Parathyroid adenoma (tissue), 2 donors: ENCODE measurements around the gene CSRP1.
A peak's percentile ranks its signal among the peaks of the same experiment; 100 is the strongest.

Source experiments
- H2AFZ ChIP-seq: fragments of 300-600 bp; sonication (generic); one replicate; pipeline ENCODE4 v1.7.0; 2017; ENCODE audit warnings: antibody characterized with exemption, mild to moderate bottlenecking
- H3K27ac ChIP-seq: fragments of 300-600 bp; sonication (generic); one replicate; pipeline ENCODE4 v1.7.0; 2017
- H3K27me3 ChIP-seq: fragments of 300-600 bp; sonication (generic); one replicate; pipeline ENCODE4 v1.7.0; 2017; ENCODE audit warnings: low read length; ENCODE audit not compliant: control insufficient read depth, insufficient read depth
- H3K36me3 ChIP-seq: fragments of 300-600 bp; sonication (generic); one replicate; pipeline ENCODE4 v1.7.0; 2017; ENCODE audit warnings: low read length; ENCODE audit not compliant: control insufficient read depth, insufficient read depth
- H3K4me1 ChIP-seq: fragments of 300-600 bp; sonication (generic); one replicate; pipeline ENCODE4 v1.7.0; 2017; ENCODE audit warnings: control low read depth
- H3K4me2 ChIP-seq: fragments of 300-600 bp; sonication (generic); one replicate; pipeline ENCODE4 v1.7.0; 2017; ENCODE audit warnings: low read length
- H3K4me3 ChIP-seq: fragments of 300-600 bp; sonication (generic); one replicate; pipeline ENCODE4 v1.7.0; 2017; ENCODE audit warnings: low read depth, low read length
- H3K79me2 ChIP-seq: fragments of 300-600 bp; sonication (generic); one replicate; pipeline ENCODE4 v1.7.0; 2017; ENCODE audit warnings: control low read depth
- H3K9ac ChIP-seq: fragments of 300-600 bp; sonication (generic); one replicate; pipeline ENCODE4 v1.7.0; 2017; ENCODE audit warnings: mild to moderate bottlenecking
- H3K9me3 ChIP-seq: fragments of 300-600 bp; sonication (generic); one replicate; pipeline ENCODE4 v1.7.0; 2017; ENCODE audit warnings: low read length; ENCODE audit not compliant: control insufficient read depth
- CTCF ChIP-seq: fragments of 300-600 bp; sonication (generic); IDR thresholded peaks from one replicate; pipeline ENCODE4 v1.7.0; 2017; ENCODE audit warnings: antibody characterized with exemption, mild to moderate bottlenecking
- donor health status: primary hyperparathyroidism.

CSRP1 gene

DNA sequence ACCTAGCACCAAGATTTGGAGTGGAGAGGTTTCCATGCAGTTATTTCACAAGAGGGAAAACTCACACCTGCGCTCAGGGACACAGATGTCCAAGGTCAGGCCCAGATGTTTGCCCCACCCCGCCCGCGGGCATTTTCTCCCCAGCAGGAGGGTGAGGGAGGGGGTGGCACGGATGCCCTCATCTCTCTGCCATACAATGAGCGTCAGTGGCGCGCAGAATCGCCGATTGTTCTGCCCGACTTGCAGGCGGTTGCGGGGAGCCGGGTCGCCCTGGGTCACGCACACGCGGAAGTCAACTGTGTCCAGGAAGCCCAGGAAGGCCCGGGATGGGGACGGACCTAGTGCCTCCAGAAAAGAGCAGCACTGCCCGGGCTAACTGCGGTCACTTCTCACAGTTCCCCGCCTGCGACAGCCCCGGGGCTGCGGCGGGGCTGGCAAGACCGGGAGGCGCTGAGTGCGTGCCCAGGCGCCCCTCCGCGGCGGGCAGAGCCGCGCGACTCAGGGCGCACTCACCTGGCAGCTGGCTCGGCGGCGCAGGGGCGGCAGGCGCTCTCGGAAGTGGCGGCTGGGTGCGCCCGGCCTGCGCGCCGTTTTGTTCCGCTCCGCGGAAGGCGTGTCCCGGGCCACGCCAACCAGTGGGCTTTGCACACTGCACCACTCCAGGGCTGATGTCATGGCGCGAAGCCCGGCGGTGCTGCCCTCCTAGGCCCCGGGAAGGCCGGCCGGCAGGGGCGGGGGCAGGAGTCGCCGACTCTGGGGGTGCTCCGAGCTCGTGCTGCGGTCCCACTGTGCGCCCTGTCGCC lies at the start of gene CSRP1:
Gene CSRP1 (minus strand): TSS at position 567 of the 803 bp plus-strand sequence. CDS start 10,820 bp downstream, outside the sequence.
- Histone ChIP-seq H3K9me3 (no peaks in the 10 kb centered on the region), H3K79me2 (peaks cover 13% of the 10 kb centered on the region), H3K4me2 (peak within 1 kb of the TSS; percentile 93), H3K4me1 (peaks cover 50% of the 10 kb centered on the region), H3K27ac (peak within 1 kb of the TSS; percentile 99), H3K27me3 (no peaks in the 10 kb centered on the region), H3K36me3 (no peaks in the 10 kb centered on the region), H2AFZ (peak within 1 kb of the TSS; percentile 69), H3K4me3 (peak within 1 kb of the TSS; percentile 81), H3K9ac (peak within 1 kb of the TSS; percentile 76)
- no peak for TF ChIP-seq CTCF

DNA sequence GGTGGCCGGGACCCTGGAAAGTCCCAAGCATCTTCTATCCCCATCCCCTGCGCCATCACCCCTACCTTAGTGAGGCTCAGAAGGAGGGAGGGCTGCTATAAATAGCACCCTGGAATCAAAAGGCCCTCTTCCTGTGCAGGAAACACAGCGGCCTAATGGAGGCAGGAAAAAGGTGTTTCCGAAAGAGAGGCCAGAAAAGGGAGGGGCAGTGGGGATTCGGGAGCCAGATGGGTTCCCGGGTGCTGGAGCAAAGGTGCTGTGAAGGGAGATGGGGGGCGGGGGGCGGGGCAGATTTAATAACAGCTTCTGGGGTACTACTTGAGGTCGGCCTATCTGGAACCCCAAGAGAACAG lies 48.6 kb upstream of the CSRP1 start:
- H3K9ac ChIP-seq = no peak overlapping the region
- H3K9me3 ChIP-seq = no peaks in the 10 kb centered on the region
- peaks cover 12% of the 10 kb centered on the region for H3K79me2 ChIP-seq
- H3K4me3 ChIP-seq = no peak overlapping the region
- TF ChIP-seq CTCF = no peak
- H3K27ac ChIP-seq = no peak overlapping the region
- H3K27me3 ChIP-seq = no peaks in the 10 kb centered on the region
- no peaks in the 10 kb centered on the region for H3K36me3 ChIP-seq
- H3K4me2 ChIP-seq = no peak overlapping the region
- H2AFZ ChIP-seq = no peak overlapping the region
- no peaks in the 10 kb centered on the region for H3K4me1 ChIP-seq

- Histone ChIP-seq H3K27ac (no peak overlapping the region), H3K36me3 (no peaks in the 10 kb centered on the region), H3K4me2 (no peak overlapping the region), H3K4me1 (no peaks in the 10 kb centered on the region), H3K9me3 (no peaks in the 10 kb centered on the region), H3K79me2 (peaks cover 8% of the 10 kb centered on the region), H3K4me3 (no peak overlapping the region), H3K27me3 (no peaks in the 10 kb centered on the region), H3K9ac (no peak overlapping the region), H2AFZ (no peak overlapping the region)
- TF ChIP-seq CTCF = no peak
Observed at GRCh38 chr1:201554789-201555592, 48.1 kb upstream of the CSRP1 start.

DNA sequence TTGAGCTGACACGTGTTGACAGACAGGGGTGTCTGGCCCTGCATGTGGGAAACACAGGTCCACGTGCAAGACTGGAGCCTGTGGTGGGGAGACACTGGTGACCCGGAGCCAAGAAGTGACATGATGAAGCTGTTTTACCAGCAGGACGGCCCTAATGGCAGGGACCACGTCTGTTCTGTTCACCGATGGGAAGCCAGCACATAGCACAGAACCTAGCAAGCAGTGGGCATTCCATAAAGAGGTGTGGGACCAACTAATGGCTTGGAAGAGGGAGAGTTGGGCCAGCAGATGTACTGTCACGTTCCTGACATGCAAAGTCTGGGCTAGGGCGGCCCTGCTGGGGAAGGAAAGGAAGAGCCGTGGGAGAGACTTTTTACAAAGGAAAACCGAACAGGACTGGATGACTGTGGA lies 47.3 kb upstream of the CSRP1 start:
- H3K4me1 ChIP-seq = no peaks in the 10 kb centered on the region
- H3K79me2 ChIP-seq = peaks cover 5% of the 10 kb centered on the region
- TF ChIP-seq CTCF = no peak
- no peaks in the 10 kb centered on the region for H3K9me3 ChIP-seq
- no peak overlapping the region for H3K9ac ChIP-seq
- H3K36me3 ChIP-seq = no peaks in the 10 kb centered on the region
- H2AFZ ChIP-seq = no peak overlapping the region
- no peak overlapping the region for H3K27ac ChIP-seq
- H3K4me3 ChIP-seq = no peak overlapping the region
- no peaks in the 10 kb centered on the region for H3K27me3 ChIP-seq
- no peak overlapping the region for H3K4me2 ChIP-seq
